H9 (cell line): ENCODE data around the gene PLEKHG1. TPM values are rescaled to one million over a fixed set of nuclear protein-coding genes. Genes with fewer than 3 reads are reported as not detected.

Source experiments
- DNase-seq: peaks from one replicate; pipeline ENCODE4 v3.0.0-alpha.2; 2017
- H2AFZ ChIP-seq: one replicate; pipeline ENCODE4 v1.6.1; 2013; ENCODE audit warnings: mild to moderate bottlenecking, low read length, control low read depth, moderate library complexity
- H2AK5ac ChIP-seq: 2 replicates; pipeline ENCODE4 v1.6.1; 2013; ENCODE audit warnings: low read length, control low read depth, mixed read lengths; ENCODE audit not compliant: insufficient read length
- H2BK120ac ChIP-seq: one replicate; pipeline ENCODE4 v1.6.1; 2013; ENCODE audit warnings: low read depth, mild to moderate bottlenecking, low read length, control low read depth, inconsistent platforms; ENCODE audit not compliant: poor library complexity, severe bottlenecking
- H2BK12ac ChIP-seq: 2 replicates; pipeline ENCODE4 v1.6.1; 2013; ENCODE audit warnings: low read length, control low read depth, mixed read lengths, low read depth; ENCODE audit not compliant: insufficient read length
- H2BK15ac ChIP-seq: 2 replicates; pipeline ENCODE4 v1.6.1; 2013; ENCODE audit warnings: low read depth, low read length, control low read depth
- H2BK20ac ChIP-seq: one replicate; pipeline ENCODE4 v1.6.1; 2013; ENCODE audit warnings: low read depth, mild to moderate bottlenecking, low read length, control low read depth, inconsistent platforms; ENCODE audit not compliant: poor library complexity, severe bottlenecking
- H2BK5ac ChIP-seq: 2 replicates; pipeline ENCODE4 v1.6.1; 2013; ENCODE audit warnings: low read length, control low read depth, mixed read lengths; ENCODE audit not compliant: insufficient read length
- H3K14ac ChIP-seq: 2 replicates; pipeline ENCODE4 v1.6.1; 2013; ENCODE audit warnings: low read length, control low read depth; ENCODE audit not compliant: insufficient read depth
- H3K18ac ChIP-seq: 2 replicates; pipeline ENCODE4 v1.6.1; 2013; ENCODE audit warnings: low read depth, mild to moderate bottlenecking, mixed read lengths, low read length, control low read depth; ENCODE audit not compliant: insufficient read length
- H3K23ac ChIP-seq: 2 replicates; pipeline ENCODE4 v1.6.1; 2013; ENCODE audit warnings: low read length, control low read depth, mixed read lengths, low read depth; ENCODE audit not compliant: insufficient read length
- H3K23me2 ChIP-seq: 2 replicates; pipeline ENCODE4 v1.6.1; 2013; ENCODE audit warnings: low read depth, mild to moderate bottlenecking, mixed read lengths, low read length, control low read depth; ENCODE audit not compliant: insufficient read length, poor library complexity, severe bottlenecking
- H3K27ac ChIP-seq: 2 replicates; pipeline ENCODE4 v1.5.1; 2013; ENCODE audit warnings: low read length, control low read depth, mixed read lengths, low read depth; ENCODE audit not compliant: insufficient read length
- H3K27me3 ChIP-seq: 2 replicates; pipeline ENCODE4 v1.6.1; 2013; ENCODE audit warnings: low read length, control low read depth, inconsistent platforms; ENCODE audit not compliant: insufficient read depth
- H3K4ac ChIP-seq: 2 replicates; pipeline ENCODE4 v1.6.1; 2013; ENCODE audit warnings: low read depth, mild to moderate bottlenecking, control low read depth, inconsistent platforms, low read length, moderate library complexity
- H3K4me1 ChIP-seq: 2 replicates; pipeline ENCODE4 v1.6.1; 2013; ENCODE audit warnings: low read length, control low read depth, inconsistent platforms; ENCODE audit not compliant: insufficient read depth
- H3K4me2 ChIP-seq: 2 replicates; pipeline ENCODE4 v1.6.1; 2013; ENCODE audit warnings: low read length, control low read depth, mixed read lengths; ENCODE audit not compliant: insufficient read length, insufficient read depth
- H3K56ac ChIP-seq: 2 replicates; pipeline ENCODE4 v1.6.1; 2013; ENCODE audit warnings: low read depth, mild to moderate bottlenecking, mixed read lengths, low read length, control low read depth; ENCODE audit not compliant: insufficient read length
- H3K79me1 ChIP-seq: 2 replicates; pipeline ENCODE4 v1.6.1; 2013; ENCODE audit warnings: low read depth, mild to moderate bottlenecking, moderate library complexity, low read length, control low read depth, inconsistent platforms; ENCODE audit not compliant: insufficient read depth, poor library complexity, severe bottlenecking
- H3K79me2 ChIP-seq: 2 replicates; pipeline ENCODE4 v1.6.1; 2013; ENCODE audit warnings: low read length, control low read depth, inconsistent platforms; ENCODE audit not compliant: insufficient read depth
- H3K9ac ChIP-seq: 2 replicates; pipeline ENCODE4 v1.6.1; 2013; ENCODE audit warnings: low read length, control low read depth, mixed read lengths; ENCODE audit not compliant: insufficient read length; ENCODE audit errors: extremely low read depth
- H3K9me3 ChIP-seq: one replicate; pipeline ENCODE4 v1.6.1; 2013; ENCODE audit warnings: low read depth, low read length, inconsistent platforms; ENCODE audit not compliant: control insufficient read depth
- H3T11ph ChIP-seq: one replicate; pipeline ENCODE4 v1.6.1; 2013; ENCODE audit warnings: mild to moderate bottlenecking, low read length, control low read depth, inconsistent platforms
- H4K20me1 ChIP-seq: one replicate; pipeline ENCODE4 v1.6.1; 2013; ENCODE audit not compliant: control insufficient read depth, insufficient read length, insufficient read depth
- H4K5ac ChIP-seq: 2 replicates; pipeline ENCODE4 v1.6.1; 2013; ENCODE audit warnings: low read depth, mild to moderate bottlenecking, mixed read lengths, low read length, control low read depth; ENCODE audit not compliant: insufficient read length
- H4K8ac ChIP-seq: replicated peaks from 2 replicates; pipeline ENCODE4 v1.6.1; 2013; ENCODE audit warnings: low read length, control low read depth, mixed read lengths, low read depth; ENCODE audit not compliant: insufficient read length
- H4K91ac ChIP-seq: 2 replicates; pipeline ENCODE4 v1.6.1; 2013; ENCODE audit warnings: low read depth, mild to moderate bottlenecking, moderate library complexity, mixed read lengths, low read length, control low read depth; ENCODE audit not compliant: insufficient read length
- H3K27ac Mint-ChIP-seq, 3 experiments: 2 replicates in 2 of 3; 3 replicates in 1 of 3; pipeline ENCODE4 v1.8.0; 2020 to 2021; ENCODE audit warnings: mixed read lengths in 3 of 3, mild to moderate bottlenecking in 1 of 3, moderate library complexity in 1 of 3
- H3K27me3 Mint-ChIP-seq: 2 replicates; pipeline ENCODE4 v1.8.0; 2021; ENCODE audit warnings: low read depth, mild to moderate bottlenecking, moderate library complexity, mixed read lengths
- H3K36me3 Mint-ChIP-seq, 3 experiments: 2 replicates in 2 of 3; 3 replicates in 1 of 3; pipeline ENCODE4 v1.8.0; 2020 to 2021; ENCODE audit warnings: low read depth in 3 of 3, mixed read lengths in 3 of 3; ENCODE audit not compliant: insufficient read depth in 1 of 3
- H3K4me1 Mint-ChIP-seq, 2 experiments: 2 replicates each; pipeline ENCODE4 v1.8.0; 2020; ENCODE audit warnings: mixed read lengths in 2 of 2
- H3K4me3 Mint-ChIP-seq, 2 experiments: 2 replicates in 1 of 2; 3 replicates in 1 of 2; pipeline ENCODE4 v1.8.0; 2020 to 2021; ENCODE audit warnings: mild to moderate bottlenecking in 2 of 2, mixed read lengths in 2 of 2, moderate library complexity in 1 of 2
- H3K9me3 Mint-ChIP-seq, 2 experiments: 2 replicates in 1 of 2; 3 replicates in 1 of 2; pipeline ENCODE4 v1.8.0; 2020; ENCODE audit warnings: mild to moderate bottlenecking in 2 of 2, mixed read lengths in 2 of 2, moderate library complexity in 1 of 2
- WGBS: extraction: QIAGEN DNeasy Blood & Tissue Kit; methylation state at CpG from one replicate; pipeline ENCODE4 v1.1.7; 2013; ENCODE audit warnings: missing lambda C conversion rate, low lambda C conversion rate, mixed read lengths; ENCODE audit not compliant: insufficient read length; ENCODE audit errors: extremely low coverage; 5-methylcytosine and 5-hydroxymethylcytosine counted together
- total RNA-seq: library from RNA; stranded (reverse); gene quantifications from 2 replicates; pipeline ENCODE4 v1.2.1, GENCODE V29; 2021
- TF ChIP-seq, protein P1 (sequence below): fragments of 200-600 bp; sonication (generic); conservative IDR thresholded peaks from 3 replicates; pipeline ENCODE4 v1.8.0; 2021; ENCODE audit warnings: antibody characterized with exemption, mild to moderate bottlenecking

Gene PLEKHG1
- total RNA-seq, 1 experiment from 2014 or later: 1.0 TPM

- no peak overlapping the region for H2BK12ac ChIP-seq
- WGBS: no CpG with 5 or more reads among the region's 6 CpGs
- H4K8ac ChIP-seq: no peak overlapping the region
- no peaks in the 10 kb centered on the region for H3K4me1 ChIP-seq
- TF ChIP-seq, protein P1, sequence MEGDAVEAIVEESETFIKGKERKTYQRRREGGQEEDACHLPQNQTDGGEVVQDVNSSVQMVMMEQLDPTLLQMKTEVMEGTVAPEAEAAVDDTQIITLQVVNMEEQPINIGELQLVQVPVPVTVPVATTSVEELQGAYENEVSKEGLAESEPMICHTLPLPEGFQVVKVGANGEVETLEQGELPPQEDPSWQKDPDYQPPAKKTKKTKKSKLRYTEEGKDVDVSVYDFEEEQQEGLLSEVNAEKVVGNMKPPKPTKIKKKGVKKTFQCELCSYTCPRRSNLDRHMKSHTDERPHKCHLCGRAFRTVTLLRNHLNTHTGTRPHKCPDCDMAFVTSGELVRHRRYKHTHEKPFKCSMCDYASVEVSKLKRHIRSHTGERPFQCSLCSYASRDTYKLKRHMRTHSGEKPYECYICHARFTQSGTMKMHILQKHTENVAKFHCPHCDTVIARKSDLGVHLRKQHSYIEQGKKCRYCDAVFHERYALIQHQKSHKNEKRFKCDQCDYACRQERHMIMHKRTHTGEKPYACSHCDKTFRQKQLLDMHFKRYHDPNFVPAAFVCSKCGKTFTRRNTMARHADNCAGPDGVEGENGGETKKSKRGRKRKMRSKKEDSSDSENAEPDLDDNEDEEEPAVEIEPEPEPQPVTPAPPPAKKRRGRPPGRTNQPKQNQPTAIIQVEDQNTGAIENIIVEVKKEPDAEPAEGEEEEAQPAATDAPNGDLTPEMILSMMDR: no peak
- H3T11ph ChIP-seq: no peak overlapping the region
- no peak overlapping the region for H2AK5ac ChIP-seq
- H2BK120ac ChIP-seq: no peak overlapping the region
- H3K79me1 ChIP-seq: no peaks in the 10 kb centered on the region
- no peak overlapping the region for H4K5ac ChIP-seq
- no peak overlapping the region for H3K4me2 ChIP-seq
- no peak overlapping the region for H3K4ac ChIP-seq
- H4K91ac ChIP-seq: no peak overlapping the region
- no peaks in the 10 kb centered on the region for H3K23me2 ChIP-seq
- no peak overlapping the region for H3K9ac ChIP-seq
- peaks cover 0 to 3% of the 10 kb centered on the region in 2 experiments; a peak in 1 of 4 replicates for H3K4me1 Mint-ChIP-seq
- no peak for DNase-seq
- peaks cover 0 to 3% of the 10 kb centered on the region in 2 experiments; a peak in 1 of 5 replicates for H3K9me3 Mint-ChIP-seq
- H3K23ac ChIP-seq: no peak overlapping the region
- no peaks in the 10 kb centered on the region for H4K20me1 ChIP-seq
- H3K9me3 ChIP-seq: no peaks in the 10 kb centered on the region
- H2BK20ac ChIP-seq: no peak overlapping the region
- no peaks in the 10 kb centered on the region for H3K36me3 Mint-ChIP-seq
- no peaks in the 10 kb centered on the region for H3K27me3 ChIP-seq
- H2AFZ ChIP-seq: no peak overlapping the region
- H3K56ac ChIP-seq: no peak overlapping the region
- H3K79me2 ChIP-seq: no peaks in the 10 kb centered on the region
- no peak overlapping the region for H3K14ac ChIP-seq
- no peak overlapping the region for H3K27ac ChIP-seq
- no peak overlapping the region for H2BK15ac ChIP-seq
- H3K4me3 Mint-ChIP-seq: no peak overlapping the region
- no peak overlapping the region for H3K27ac Mint-ChIP-seq
- peaks cover 9% of the 10 kb centered on the region for H3K27me3 Mint-ChIP-seq
- H2BK5ac ChIP-seq: no peak overlapping the region
- no peak overlapping the region for H3K18ac ChIP-seq
Observed at GRCh38 chr6:150560004-150560883, 39.4 kb upstream of the PLEKHG1 start.
